Measurements from ENCODE around the gene HIVEP3. TPM values are rescaled to one million over a fixed set of nuclear protein-coding genes. Genes with fewer than 3 reads are reported as not detected.

The HIVEP3 gene
- total RNA-seq, 1 experiment from 2014 or later: 3.1 TPM

- DNase-seq (ENCODE audit: low spot score): peak; percentile 22
- no TSS peak for BruUV-seq (replicated peaks)
- Histone ChIP-seq H3K9me3 (ENCODE audit: low read depth, low read length, poor library complexity, severe bottlenecking) (no peaks in the 10 kb centered on the region), H3K36me3 (ENCODE audit: insufficient read depth, low read length, poor library complexity, severe bottlenecking) (no peaks in the 10 kb centered on the region), H3K27me3 (replicated peaks; ENCODE audit: insufficient read depth, low read depth, low read length, poor library complexity) (no peaks in the 10 kb centered on the region), H3K4me3 (ENCODE audit: low read depth, low read length, poor library complexity, severe bottlenecking) (no peak overlapping the region), H3K27ac (ENCODE audit: low read depth, low read length, poor library complexity, severe bottlenecking) (no peak overlapping the region), H3K4me1 (ENCODE audit: insufficient read depth, low read length, poor library complexity, severe bottlenecking) (no peaks in the 10 kb centered on the region)
- ChIA-PET POLR2A (ENCODE audit: low non-redundant PET) (no interaction called here), CTCF (no interaction called here)
- TF ChIP-seq CTCF (conservative IDR thresholded peaks at IDR 0.05; ENCODE audit: low read depth, low read length) (no peak), EZH2 (IDR thresholded peaks at IDR 0.05; ENCODE audit: borderline replicate concordance, low read depth, low read length, poor library complexity, severe bottlenecking) (no peak)
- intact Hi-C loops (cut with micrococcal nuclease; ENCODE audit: unreplicated experiment): no loop called here
Observed at GRCh38 chr1:41735631-41736260, 183.0 kb downstream of the HIVEP3 start.

DNA sequence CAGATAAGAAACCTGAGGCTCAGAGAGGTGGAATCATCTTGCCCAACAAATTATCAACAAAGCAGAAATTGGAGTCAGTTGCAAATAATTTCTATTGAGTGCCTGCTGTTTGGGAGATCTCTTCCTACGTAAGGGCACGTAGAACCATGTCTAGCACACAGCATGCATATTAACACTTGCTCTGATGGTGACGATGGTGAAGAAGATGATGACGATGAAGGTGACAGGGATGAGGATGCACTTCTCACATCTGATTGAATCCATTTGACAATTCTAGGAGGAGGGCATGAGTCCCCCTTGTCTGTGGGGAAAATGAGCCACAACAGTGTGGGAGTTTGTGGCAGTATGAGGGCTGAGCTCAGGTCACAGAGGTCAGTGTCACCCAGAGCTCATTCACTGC, 183.6 kb downstream of the HIVEP3 start:
- Histone ChIP-seq H3K4me3 (ENCODE audit: low read depth, low read length, poor library complexity, severe bottlenecking) (no peak overlapping the region), H3K27ac (ENCODE audit: low read depth, low read length, poor library complexity, severe bottlenecking) (no peak overlapping the region), H3K4me1 (ENCODE audit: insufficient read depth, low read length, poor library complexity, severe bottlenecking) (no peaks in the 10 kb centered on the region), H3K9me3 (ENCODE audit: low read depth, low read length, poor library complexity, severe bottlenecking) (no peaks in the 10 kb centered on the region), H3K36me3 (ENCODE audit: insufficient read depth, low read length, poor library complexity, severe bottlenecking) (no peaks in the 10 kb centered on the region), H3K27me3 (replicated peaks; ENCODE audit: insufficient read depth, low read depth, low read length, poor library complexity) (no peaks in the 10 kb centered on the region)
- intact Hi-C loops (cut with micrococcal nuclease; ENCODE audit: unreplicated experiment): no loop called here
- no peak for TF ChIP-seq CTCF (conservative IDR thresholded peaks at IDR 0.05; ENCODE audit: low read depth, low read length)
- no peak for TF ChIP-seq EZH2 (IDR thresholded peaks at IDR 0.05; ENCODE audit: borderline replicate concordance, low read depth, low read length, poor library complexity, severe bottlenecking)
- CTCF ChIA-PET: no interaction called here
- BruUV-seq (replicated peaks): no TSS peak
- POLR2A ChIA-PET (ENCODE audit: low non-redundant PET): no interaction called here
- DNase-seq (ENCODE audit: low spot score): no peak

DNA sequence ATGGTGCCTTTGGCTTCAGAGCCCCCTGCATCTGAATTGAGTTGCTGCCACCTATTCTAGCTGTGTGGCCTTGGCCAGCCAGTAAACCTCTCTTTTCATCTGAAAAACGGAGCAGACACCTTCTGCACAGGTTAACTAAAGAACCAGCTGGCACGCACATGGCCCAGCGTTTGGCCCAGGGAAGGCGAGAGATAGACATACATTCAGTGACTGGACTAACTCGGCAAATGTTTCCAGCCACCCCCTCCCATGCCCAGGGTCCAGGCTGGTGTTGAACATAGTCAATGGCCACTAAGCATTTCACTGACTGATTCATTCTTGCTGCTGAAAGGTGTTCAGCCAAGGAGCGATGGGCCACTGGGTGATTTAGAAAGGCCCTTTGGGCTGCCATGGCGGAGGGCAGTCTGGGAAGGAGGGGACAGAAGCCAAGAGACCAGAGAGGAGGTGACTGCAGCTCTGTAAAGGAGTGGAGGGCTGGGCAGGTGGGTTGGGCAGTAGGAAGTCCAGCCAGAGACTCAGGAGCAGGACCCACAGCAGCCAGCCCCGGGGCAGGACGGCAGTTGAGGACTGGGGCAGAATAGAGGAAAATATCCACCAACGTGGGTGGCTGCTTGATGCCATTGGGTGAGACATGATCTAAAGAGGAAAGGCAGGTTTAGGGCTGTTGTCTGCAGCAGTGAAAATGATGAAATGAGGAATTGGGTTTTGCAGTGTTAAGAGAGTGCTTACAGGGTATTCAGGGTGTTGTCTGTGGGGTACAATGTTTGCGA, 184.3 kb downstream of the HIVEP3 start:
- no peak for DNase-seq (ENCODE audit: low spot score)
- intact Hi-C loops (cut with micrococcal nuclease; ENCODE audit: unreplicated experiment): no loop called here
- POLR2A ChIA-PET (ENCODE audit: low non-redundant PET): no interaction called here
- CTCF ChIA-PET: no interaction called here
- H3K9me3 ChIP-seq (ENCODE audit: low read depth, low read length, poor library complexity, severe bottlenecking): no peaks in the 10 kb centered on the region
- H3K4me3 ChIP-seq (ENCODE audit: low read depth, low read length, poor library complexity, severe bottlenecking): no peak overlapping the region
- H3K36me3 ChIP-seq (ENCODE audit: insufficient read depth, low read length, poor library complexity, severe bottlenecking): no peaks in the 10 kb centered on the region
- TF ChIP-seq EZH2 (IDR thresholded peaks at IDR 0.05; ENCODE audit: borderline replicate concordance, low read depth, low read length, poor library complexity, severe bottlenecking) (no peak), CTCF (conservative IDR thresholded peaks at IDR 0.05; ENCODE audit: low read depth, low read length) (no peak)
- no TSS peak for BruUV-seq (replicated peaks)
- H3K27ac ChIP-seq (ENCODE audit: low read depth, low read length, poor library complexity, severe bottlenecking): no peak overlapping the region
- H3K27me3 ChIP-seq (replicated peaks; ENCODE audit: insufficient read depth, low read depth, low read length, poor library complexity): no peaks in the 10 kb centered on the region
- H3K4me1 ChIP-seq (ENCODE audit: insufficient read depth, low read length, poor library complexity, severe bottlenecking): no peaks in the 10 kb centered on the region
